Fibroblast of mammary gland (primary cell): ENCODE results near the gene MOGAT3.

Experiments
- DNase-seq: peaks from one replicate; pipeline ENCODE4 v3.0.0-alpha.2; 2010; ENCODE audit warnings: low read depth
- H3K4me3 ChIP-seq: 2 replicates; pipeline ENCODE4 v1.5.1; 2011; ENCODE audit warnings: low read depth, mild to moderate bottlenecking, low read length, moderate library complexity; ENCODE audit not compliant: control insufficient read depth
- TF ChIP-seq, protein P1 (sequence below): conservative IDR thresholded peaks from 2 replicates; pipeline ENCODE4 v1.5.1; 2011; ENCODE audit warnings: low read depth, low read length, inconsistent platforms; ENCODE audit not compliant: control insufficient read depth, insufficient read depth

MOGAT3 gene

DNA sequence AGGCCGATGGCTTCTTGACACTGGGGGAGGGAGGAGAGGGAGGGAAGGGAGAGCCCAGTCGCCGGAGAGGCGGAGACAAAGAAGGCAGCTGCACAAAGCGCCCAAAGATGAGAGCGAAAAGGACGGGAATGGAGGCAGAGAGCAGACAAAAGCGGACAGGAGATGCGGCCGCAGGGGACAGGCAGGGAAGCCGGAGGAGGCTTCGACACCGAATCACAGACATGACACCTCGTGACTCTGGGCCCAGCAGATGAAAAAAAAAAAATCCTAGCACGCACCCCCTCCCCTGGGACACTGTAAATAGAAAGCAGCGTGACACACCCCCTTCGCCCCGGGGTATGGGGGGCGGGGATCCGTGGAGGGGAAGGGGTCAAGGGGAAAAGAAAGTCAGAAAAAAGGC is 21.7 kb downstream of the MOGAT3 start:
- no peak for DNase-seq
- TF ChIP-seq, protein P1, sequence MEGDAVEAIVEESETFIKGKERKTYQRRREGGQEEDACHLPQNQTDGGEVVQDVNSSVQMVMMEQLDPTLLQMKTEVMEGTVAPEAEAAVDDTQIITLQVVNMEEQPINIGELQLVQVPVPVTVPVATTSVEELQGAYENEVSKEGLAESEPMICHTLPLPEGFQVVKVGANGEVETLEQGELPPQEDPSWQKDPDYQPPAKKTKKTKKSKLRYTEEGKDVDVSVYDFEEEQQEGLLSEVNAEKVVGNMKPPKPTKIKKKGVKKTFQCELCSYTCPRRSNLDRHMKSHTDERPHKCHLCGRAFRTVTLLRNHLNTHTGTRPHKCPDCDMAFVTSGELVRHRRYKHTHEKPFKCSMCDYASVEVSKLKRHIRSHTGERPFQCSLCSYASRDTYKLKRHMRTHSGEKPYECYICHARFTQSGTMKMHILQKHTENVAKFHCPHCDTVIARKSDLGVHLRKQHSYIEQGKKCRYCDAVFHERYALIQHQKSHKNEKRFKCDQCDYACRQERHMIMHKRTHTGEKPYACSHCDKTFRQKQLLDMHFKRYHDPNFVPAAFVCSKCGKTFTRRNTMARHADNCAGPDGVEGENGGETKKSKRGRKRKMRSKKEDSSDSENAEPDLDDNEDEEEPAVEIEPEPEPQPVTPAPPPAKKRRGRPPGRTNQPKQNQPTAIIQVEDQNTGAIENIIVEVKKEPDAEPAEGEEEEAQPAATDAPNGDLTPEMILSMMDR = no peak
- H3K4me3 ChIP-seq = no peak overlapping the region

DNA sequence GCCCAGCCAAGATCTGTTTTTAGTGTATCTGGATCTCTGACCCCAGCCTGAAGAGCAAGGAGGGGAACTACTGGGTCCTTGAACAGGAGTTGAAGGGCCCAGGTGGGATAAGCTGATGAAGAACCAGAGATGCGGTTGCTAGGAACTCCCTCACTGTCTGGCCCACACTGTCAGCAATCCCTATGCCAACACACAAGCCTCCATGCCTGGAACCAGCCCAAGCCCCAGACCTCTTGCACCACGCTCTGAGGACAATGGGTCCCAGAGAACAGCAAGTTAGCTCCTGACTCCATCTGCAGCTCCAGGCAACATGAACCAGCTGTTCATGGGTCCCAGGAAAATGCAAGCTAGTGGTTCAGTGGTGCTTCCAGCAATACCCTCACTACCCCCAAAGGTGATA is 23.2 kb downstream of the MOGAT3 start:
- DNase-seq = no peak
- TF ChIP-seq, protein P1 = no peak
- no peak overlapping the region for H3K4me3 ChIP-seq

DNA sequence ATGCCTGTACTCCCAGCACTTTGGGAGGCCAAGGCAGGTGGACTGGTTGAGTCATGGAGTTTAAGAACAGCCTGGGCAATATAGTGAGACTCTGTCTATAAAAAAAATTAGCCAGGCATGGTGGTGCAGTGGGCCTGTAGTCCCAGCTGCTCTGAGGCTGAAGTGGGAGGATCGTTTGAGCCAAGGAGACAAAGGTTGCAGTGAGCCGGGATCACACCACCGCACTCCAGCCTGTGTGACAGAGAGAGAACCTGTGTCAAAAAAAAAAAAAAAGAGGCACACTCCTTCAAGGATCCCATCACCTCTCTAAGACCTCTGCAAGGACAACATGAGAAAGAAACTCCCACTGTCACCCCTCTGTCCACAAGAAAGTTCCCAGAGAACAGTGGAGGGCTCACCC is 25.2 kb downstream of the MOGAT3 start:
- TF ChIP-seq, protein P1 = no peak
- H3K4me3 ChIP-seq = no peak overlapping the region
- DNase-seq = no peak

DNA sequence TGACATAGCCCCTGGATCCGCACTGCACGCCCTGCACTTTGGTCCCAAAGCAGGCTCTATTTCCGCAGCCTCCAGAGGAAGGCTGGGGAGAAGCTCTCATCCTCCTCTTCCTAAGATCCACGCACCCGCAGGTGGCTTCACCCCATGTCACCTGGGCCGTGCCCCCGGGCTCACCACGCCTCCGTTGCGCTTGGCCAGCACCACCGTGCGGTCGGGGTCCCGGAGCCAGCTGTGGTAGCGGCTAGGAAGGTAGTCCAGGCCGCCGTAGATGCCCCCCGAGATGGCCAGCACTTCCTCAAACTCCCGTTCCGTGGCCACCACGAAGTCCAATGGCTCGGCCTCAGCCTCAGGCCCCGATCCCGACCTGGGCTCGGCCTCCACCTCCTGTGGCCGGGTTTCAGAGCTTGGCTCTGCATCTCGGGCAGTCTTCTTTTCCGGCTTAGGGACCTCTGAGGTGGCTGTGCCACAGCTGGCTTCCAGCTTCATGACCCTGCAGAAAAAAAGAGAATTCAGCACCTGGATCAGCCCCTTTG is 26.4 kb downstream of the MOGAT3 start:
- TF ChIP-seq, protein P1 = no peak
- H3K4me3 ChIP-seq = no peak overlapping the region
- DNase-seq = no peak

DNA sequence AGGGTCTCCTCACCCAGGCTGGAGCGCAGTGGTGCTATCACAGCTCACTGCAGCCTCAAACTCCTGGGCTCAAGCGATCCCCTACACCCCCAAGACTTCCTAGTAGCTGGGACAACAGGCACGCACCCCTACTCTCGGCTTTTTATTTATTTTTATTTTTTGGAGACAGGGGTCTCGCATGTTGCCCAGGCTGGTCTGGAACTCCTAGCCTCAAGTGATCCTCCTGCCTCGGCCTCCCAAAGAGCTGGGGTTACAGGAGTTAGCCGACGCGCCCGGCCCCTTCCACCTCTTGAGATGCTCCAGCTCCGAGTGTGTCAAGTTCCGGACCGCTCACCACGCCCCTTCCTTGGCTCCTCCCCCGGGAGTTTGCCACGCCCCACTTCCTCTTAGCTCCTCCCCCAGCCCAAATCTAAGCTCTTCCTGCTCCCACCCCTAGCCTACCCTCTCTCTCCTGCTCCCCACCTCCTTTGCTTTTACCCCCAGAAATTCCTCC is 27.0 kb downstream of the MOGAT3 start:
- TF ChIP-seq, protein P1 = no peak
- peak; percentile 55 for DNase-seq
- H3K4me3 ChIP-seq = no peak overlapping the region

DNA sequence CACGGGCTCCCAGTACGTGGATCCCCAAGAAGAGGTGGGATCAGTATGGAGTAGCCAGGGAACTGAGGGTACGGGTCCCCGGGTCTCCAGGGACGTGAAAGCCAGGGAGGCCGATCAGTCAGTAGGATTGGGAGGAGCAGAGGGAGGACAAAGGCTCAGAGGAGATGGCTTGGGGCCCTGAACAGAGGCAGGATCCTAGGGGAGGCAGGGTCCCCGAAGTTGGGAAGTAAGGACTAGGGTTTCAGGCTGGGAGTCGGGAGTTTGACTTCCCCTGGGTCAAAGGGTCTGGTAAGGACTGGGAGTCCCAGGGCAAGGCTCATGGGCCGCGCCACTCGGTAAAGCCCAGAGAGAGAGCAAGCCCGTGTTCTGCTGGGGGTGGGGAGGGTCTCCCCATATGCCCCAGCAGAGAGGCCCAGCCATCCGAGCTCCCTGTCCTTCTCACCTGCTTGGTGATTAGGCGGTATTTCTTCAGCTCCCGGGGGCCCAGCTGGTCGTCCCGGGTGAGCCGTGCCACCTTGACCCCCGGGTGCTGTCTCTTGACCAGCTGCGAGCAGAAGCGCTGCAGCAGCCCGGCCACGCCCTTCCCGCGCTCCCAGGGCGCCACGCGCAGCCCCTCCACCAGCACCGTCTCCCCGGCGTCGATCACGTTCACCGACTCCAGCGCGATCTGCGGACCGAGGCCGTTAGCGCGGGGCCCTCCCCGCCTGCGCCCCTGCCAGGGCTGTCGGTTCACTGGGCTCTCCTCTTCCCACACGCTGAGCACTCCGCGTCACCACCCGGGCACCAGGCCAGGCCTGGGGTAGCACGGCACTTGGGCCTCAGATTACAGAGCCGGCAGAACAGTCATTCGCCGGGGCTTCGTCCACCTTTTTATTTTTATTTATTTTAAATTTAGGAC is 27.7 kb downstream of the MOGAT3 start:
- TF ChIP-seq, protein P1 = no peak
- no peak overlapping the region for H3K4me3 ChIP-seq
- DNase-seq = peak; percentile 69
